ENCODE data around the gene MED16. TPM values are rescaled to one million over a fixed set of nuclear protein-coding genes. Genes with fewer than 3 reads are reported as not detected.

The MED16 gene
- total RNA-seq, 1 experiment from 2014 or later: 69.1 TPM

- peak; percentile 41 to 61 for DNase-seq
- intact Hi-C loops (cut with micrococcal nuclease; ENCODE audit: unreplicated experiment): loop anchor here (10.0 kb wide), 1 partner anchor 88 kb away; no protein-coding TSS in a partner anchor
- peak overlapping the region; percentile 59 for H3K27ac Mint-ChIP-seq (ENCODE audit: unreplicated experiment)
Observed at GRCh38 chr19:862581-863314, 30.2 kb downstream of the MED16 start.

GRCh38 chr19:861756-862580, 31.0 kb downstream of the MED16 start:
- H3K27me3 ChIP-seq (replicated peaks; ENCODE audit: control insufficient read depth, insufficient read depth, low read length): no peaks in the 10 kb centered on the region
- Mint-ChIP-seq H3K4me1 (ENCODE audit: low read depth, unreplicated experiment) (no peaks in the 10 kb centered on the region), H3K9me3 (ENCODE audit: unreplicated experiment) (no peaks in the 10 kb centered on the region), H3K36me3 (ENCODE audit: insufficient read depth, unreplicated experiment) (peaks cover 56% of the 10 kb centered on the region), H3K27me3 (ENCODE audit: insufficient read depth, unreplicated experiment) (no peaks in the 10 kb centered on the region), H3K4me3 (ENCODE audit: unreplicated experiment) (no peak overlapping the region), H3K27ac (ENCODE audit: unreplicated experiment) (no peak overlapping the region)
- 0 out of 2 replicates have a peak, but pooled peaks cover 4% of the 10 kb centered on the region for H3K4me1 ChIP-seq
- peak; percentile 33 to 66 for DNase-seq
- no peak for TF ChIP-seq CTCF (IDR thresholded peaks at IDR 0.05; ENCODE audit: insufficient read depth in 1 of 2, low read depth in 1 of 2, low read length in 1 of 2, severe bottlenecking in 1 of 2, unreplicated experiment in 1 of 2)
- no peak overlapping the region for H3K4me3 ChIP-seq (ENCODE audit: low read depth, low read length)
- BruUV-seq (replicated peaks): no TSS peak
- no peaks in the 10 kb centered on the region for H3K36me3 ChIP-seq (ENCODE audit: control insufficient read depth, insufficient read depth, low read length)
- POLR2A ChIA-PET: no interaction called here
- CTCF ChIA-PET: interaction anchor here (0.6 kb wide), 2 partner anchors 122 to 141 kb away, joined by 7 to 8 read pairs; no protein-coding TSS in a partner anchor
- intact Hi-C loops (cut with micrococcal nuclease; ENCODE audit: unreplicated experiment): loop anchor here (10.0 kb wide), 1 partner anchor 87 kb away; no protein-coding TSS in a partner anchor
- no peaks in the 10 kb centered on the region for H3K9me3 ChIP-seq

More at GRCh38 chr19:862581-863314, 30.2 kb downstream of the MED16 start:
- TF ChIP-seq CTCF (IDR thresholded peaks at IDR 0.05; ENCODE audit: insufficient read depth in 1 of 2, low read depth in 1 of 2, low read length in 1 of 2, severe bottlenecking in 1 of 2, unreplicated experiment in 1 of 2): no peak
- 0 out of 2 replicates have a peak, but pooled peaks cover 4% of the 10 kb centered on the region for H3K4me1 ChIP-seq
- no peaks in the 10 kb centered on the region for H3K27me3 ChIP-seq (replicated peaks; ENCODE audit: control insufficient read depth, insufficient read depth, low read length)
- H3K4me1 Mint-ChIP-seq (ENCODE audit: low read depth, unreplicated experiment): no peaks in the 10 kb centered on the region
- no TSS peak for BruUV-seq (replicated peaks)
- H3K9me3 Mint-ChIP-seq (ENCODE audit: unreplicated experiment): no peaks in the 10 kb centered on the region
- POLR2A ChIA-PET: interaction anchor here (0.6 kb wide), 1 partner anchor 110 kb away, joined by 3 read pairs; no protein-coding TSS in a partner anchor
- no peak overlapping the region for H3K4me3 ChIP-seq (ENCODE audit: low read depth, low read length)
- peaks cover 63% of the 10 kb centered on the region for H3K36me3 Mint-ChIP-seq (ENCODE audit: insufficient read depth, unreplicated experiment)
- H3K4me3 Mint-ChIP-seq (ENCODE audit: unreplicated experiment): no peak overlapping the region
- no peaks in the 10 kb centered on the region for H3K27me3 Mint-ChIP-seq (ENCODE audit: insufficient read depth, unreplicated experiment)
- H3K36me3 ChIP-seq (ENCODE audit: control insufficient read depth, insufficient read depth, low read length): peaks cover 2% of the 10 kb centered on the region; the same call in 1 of the 2 replicates
- H3K9me3 ChIP-seq: no peaks in the 10 kb centered on the region
- CTCF ChIA-PET: no interaction called here

GRCh38 chr19:861141-861755, 31.7 kb downstream of the MED16 start:
- H3K4me1 Mint-ChIP-seq (ENCODE audit: low read depth, unreplicated experiment): no peaks in the 10 kb centered on the region
- ChIA-PET CTCF (interaction anchor here (0.6 kb wide), 2 partner anchors 123 to 141 kb away, joined by 7 to 8 read pairs; no protein-coding TSS in a partner anchor), POLR2A (no interaction called here)
- Histone ChIP-seq H3K9me3 (no peaks in the 10 kb centered on the region), H3K4me3 (ENCODE audit: low read depth, low read length) (peak overlapping the region; percentile 35), H3K36me3 (ENCODE audit: control insufficient read depth, insufficient read depth, low read length) (no peaks in the 10 kb centered on the region), H3K27me3 (replicated peaks; ENCODE audit: control insufficient read depth, insufficient read depth, low read length) (no peaks in the 10 kb centered on the region), H3K4me1 (0 out of 2 replicates have a peak, but pooled peaks cover 4% of the 10 kb centered on the region)
- intact Hi-C loops (cut with micrococcal nuclease; ENCODE audit: unreplicated experiment): loop anchor here (10.0 kb wide), 1 partner anchor 86 kb away; no protein-coding TSS in a partner anchor
- no peak for TF ChIP-seq CTCF (IDR thresholded peaks at IDR 0.05; ENCODE audit: insufficient read depth in 1 of 2, low read depth in 1 of 2, low read length in 1 of 2, severe bottlenecking in 1 of 2, unreplicated experiment in 1 of 2)
- H3K4me3 Mint-ChIP-seq (ENCODE audit: unreplicated experiment): no peak overlapping the region
- H3K9me3 Mint-ChIP-seq (ENCODE audit: unreplicated experiment): no peaks in the 10 kb centered on the region
- peaks cover 53% of the 10 kb centered on the region for H3K36me3 Mint-ChIP-seq (ENCODE audit: insufficient read depth, unreplicated experiment)
- no peak overlapping the region for H3K27ac Mint-ChIP-seq (ENCODE audit: unreplicated experiment)
- no TSS peak for BruUV-seq (replicated peaks)
- DNase-seq: no peak
- no peaks in the 10 kb centered on the region for H3K27me3 Mint-ChIP-seq (ENCODE audit: insufficient read depth, unreplicated experiment)
